NT2/D1 (cell line): ENCODE results near the gene CSNK1A1L.

Experiments used
- YY1 ChIP-seq: IDR thresholded peaks from 2 replicates; pipeline ENCODE4 v1.6.1; 2011; ENCODE audit not compliant: insufficient read length, insufficient read depth
- ZNF274 ChIP-seq: IDR thresholded peaks from 2 replicates; pipeline ENCODE4 v1.6.1; 2011; ENCODE audit warnings: mild to moderate bottlenecking, low read depth, low read length

- TF ChIP-seq YY1, result no peak
- no peak for TF ChIP-seq ZNF274
Measured at GRCh38 chr13:37141011-37141410, 35.5 kb upstream of the CSNK1A1L start.
